OCI-LY3 (cell line): ENCODE data around the gene NCL.

Source experiments
- EZH2phosphoT487 ChIP-seq: fragments of 200-600 bp; shearing (Covaris generic); IDR thresholded peaks from 2 replicates; pipeline ENCODE4 v1.6.1; 2018; ENCODE audit warnings: antibody characterized with exemption, mixed run types, low read depth
- TF ChIP-seq, protein P1 (sequence below): fragments of 200-600, 300-600 bp; sonication (generic); IDR thresholded peaks from 2 replicates; pipeline ENCODE4 v1.5.1; 2014; ENCODE audit warnings: antibody characterized with exemption, low read length, low read depth

DNA sequence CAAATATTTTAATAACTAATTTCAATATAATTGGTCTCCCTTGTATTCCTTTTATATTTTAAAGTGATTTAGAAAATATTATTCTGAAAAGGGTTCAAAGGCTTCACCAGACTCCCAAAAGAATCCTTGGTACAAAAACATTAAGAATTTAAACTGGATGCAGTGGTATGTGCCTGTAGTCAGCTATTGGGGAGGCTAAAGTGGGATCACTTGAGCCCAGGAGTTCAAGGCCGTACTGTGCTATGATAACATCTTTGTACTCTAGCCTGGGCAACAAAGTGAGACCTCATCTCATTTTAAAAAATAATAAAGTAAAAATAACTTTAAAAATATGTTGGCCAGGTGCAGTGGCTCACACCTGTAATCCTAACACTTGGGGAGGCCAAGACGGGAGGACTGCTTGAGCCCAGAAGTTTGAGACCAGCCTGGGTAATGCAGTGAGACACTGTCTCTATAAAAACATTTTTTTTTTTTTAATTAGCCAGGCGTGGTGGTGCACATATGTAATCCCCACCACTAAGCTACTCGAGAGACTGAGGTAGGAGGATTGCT, 14.7 kb downstream of the NCL start:
- TF ChIP-seq EZH2phosphoT487, result no peak
- TF ChIP-seq, protein P1, sequence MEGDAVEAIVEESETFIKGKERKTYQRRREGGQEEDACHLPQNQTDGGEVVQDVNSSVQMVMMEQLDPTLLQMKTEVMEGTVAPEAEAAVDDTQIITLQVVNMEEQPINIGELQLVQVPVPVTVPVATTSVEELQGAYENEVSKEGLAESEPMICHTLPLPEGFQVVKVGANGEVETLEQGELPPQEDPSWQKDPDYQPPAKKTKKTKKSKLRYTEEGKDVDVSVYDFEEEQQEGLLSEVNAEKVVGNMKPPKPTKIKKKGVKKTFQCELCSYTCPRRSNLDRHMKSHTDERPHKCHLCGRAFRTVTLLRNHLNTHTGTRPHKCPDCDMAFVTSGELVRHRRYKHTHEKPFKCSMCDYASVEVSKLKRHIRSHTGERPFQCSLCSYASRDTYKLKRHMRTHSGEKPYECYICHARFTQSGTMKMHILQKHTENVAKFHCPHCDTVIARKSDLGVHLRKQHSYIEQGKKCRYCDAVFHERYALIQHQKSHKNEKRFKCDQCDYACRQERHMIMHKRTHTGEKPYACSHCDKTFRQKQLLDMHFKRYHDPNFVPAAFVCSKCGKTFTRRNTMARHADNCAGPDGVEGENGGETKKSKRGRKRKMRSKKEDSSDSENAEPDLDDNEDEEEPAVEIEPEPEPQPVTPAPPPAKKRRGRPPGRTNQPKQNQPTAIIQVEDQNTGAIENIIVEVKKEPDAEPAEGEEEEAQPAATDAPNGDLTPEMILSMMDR, result no peak
